Kasumi-1 (cell line): ENCODE measurements around the gene BATF2.

Experiments
- DNase-seq, 2 experiments: peaks; one replicate each; lab custom pipeline; 2025; lab: John Stamatoyannopoulos, UW

BATF2 gene

DNA sequence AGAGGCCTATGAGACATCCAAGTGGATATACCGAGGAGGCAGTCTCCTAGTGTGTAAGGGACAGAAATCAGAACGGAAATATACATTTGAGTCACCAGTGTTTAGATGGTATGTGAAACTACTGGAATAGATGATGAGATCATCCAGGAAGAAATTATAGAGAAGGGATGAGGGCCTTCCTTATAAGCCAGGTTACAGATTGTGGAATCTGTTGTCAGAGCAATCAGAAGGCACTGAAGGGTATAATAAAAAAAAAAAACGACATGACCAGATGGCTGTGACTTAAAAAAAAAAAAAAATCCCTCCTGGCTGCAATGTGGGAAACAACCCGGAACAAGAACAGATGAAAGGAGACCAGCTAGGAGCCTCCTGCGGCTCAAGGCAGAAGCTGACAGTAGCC lies 27.6 kb downstream of the BATF2 start:
- DNase-seq, result no peak

GRCh38 chr11:64967375-64967774 lies 29.4 kb downstream of the BATF2 start:
- no peak for DNase-seq

GRCh38 chr11:64963072-64963631 lies 33.6 kb downstream of the BATF2 start:
- DNase-seq, result no peak

- DNase-seq, result no peak
These were observed 36.1 kb downstream of the BATF2 start for GRCh38 chr11:64960719-64961118.

DNA sequence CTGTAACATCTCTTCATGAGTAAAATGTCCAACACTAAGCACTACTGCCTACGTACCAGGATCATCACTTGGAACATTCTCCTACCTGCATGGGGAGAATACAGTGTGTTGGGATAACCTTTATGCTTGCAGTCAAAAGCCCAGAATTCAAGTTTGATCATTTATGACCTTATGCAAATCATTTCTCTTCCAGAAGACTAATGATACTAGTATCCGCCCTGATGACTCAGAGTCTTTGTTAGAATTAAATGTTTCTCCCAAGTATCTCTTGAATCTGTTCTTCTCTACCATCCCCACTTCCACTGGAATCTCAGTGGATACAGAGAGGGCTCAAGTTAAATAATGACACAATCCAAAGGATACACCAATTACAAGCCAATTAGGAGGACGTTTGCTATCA lies 37.3 kb downstream of the BATF2 start:
- no peak for DNase-seq

DNA sequence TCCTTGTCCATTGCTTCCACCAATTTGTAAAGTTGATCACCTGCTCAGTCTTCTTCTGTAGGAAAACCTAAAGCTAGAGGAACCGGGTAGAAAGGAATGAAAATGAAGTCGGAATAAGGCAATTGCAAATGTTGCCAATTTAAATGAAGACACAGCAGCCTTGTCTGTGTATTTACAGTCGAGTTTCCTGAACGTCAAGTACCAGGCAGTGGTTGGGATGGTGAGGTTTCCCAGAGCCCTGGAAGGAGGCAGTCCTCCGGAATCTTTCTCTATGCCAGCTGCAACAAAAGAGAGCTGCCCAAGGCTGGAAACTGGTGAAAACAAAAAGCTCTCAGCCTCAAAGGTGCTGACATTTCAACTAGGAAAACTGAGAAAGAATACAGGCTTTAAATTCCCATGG lies 42.6 kb downstream of the BATF2 start:
- no peak for DNase-seq

DNA sequence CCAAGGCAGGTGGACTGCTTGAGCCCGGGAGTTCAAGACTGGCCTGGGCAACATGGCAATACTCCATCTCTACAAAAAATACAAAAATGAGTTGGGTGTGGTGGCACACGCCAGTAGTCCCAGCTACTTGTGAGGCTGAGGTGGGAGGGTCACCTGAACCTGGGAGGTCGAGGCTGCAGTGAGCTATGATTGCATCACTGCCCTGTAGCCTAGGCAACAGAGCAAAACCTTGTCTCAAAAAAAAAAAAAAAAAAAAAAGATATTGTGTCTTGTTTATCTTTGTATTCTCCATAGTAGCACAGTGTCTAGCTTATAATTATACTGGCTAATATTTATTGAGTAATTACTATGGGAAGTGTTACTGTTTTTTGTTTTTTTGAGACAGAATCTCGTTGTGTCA lies 45.2 kb downstream of the BATF2 start:
- no peak for DNase-seq

DNA sequence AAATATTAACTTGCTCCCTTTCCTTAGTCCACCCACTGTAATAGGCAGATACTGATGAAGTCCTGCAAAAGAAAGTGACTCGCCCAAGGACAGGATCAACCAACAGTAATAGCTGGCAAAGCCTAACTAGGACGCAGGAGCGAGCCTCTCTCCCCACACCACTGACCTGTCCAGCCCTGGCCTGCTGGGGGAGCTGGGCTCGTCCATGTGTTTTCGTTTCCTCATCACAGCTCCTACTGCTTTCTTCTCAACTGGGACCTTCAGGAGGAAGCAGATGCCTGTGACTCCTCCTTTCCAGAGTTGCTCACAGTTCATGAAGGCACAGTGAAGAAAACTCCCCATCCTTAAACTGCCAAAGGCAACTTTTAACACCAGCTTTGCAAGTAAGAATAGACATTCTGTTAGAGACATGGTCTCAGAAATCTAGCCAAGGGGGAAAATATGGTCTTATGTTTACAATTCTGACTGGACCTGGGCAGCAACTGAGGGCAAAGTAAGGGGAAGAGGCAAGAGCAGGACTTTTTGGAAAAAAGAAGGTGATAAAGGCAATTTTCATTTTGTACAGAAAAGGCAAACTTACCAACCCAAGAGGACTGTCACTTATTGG lies 49.5 kb downstream of the BATF2 start:
- DNase-seq, result no peak
